ENCODE data around the gene PAFAH1B1.
"Not testable (repeated sequence)": the region's sequence is repeated elsewhere in the genome, so short reads cannot be mapped to it uniquely, and the experiment has no call there.

PAFAH1B1 gene

DNA sequence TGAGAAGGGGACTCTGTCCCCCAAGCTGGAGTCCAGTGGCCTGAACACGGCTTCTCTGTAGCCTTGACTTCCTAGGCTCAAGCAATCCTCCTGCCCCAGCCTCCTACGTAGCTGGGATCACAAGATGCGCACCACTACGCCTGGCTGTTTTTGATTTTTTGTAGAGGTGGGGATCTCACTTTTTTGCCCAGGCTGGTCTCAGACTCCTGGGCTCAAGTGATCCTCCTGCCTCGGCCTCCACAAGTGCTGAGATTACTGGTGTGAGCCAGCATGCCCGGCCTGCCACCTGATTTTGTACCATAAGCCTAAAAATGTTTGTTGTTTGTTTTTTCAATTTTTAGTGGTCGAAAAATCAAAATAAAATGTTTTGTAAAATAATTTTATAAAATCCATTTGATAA lies 19.2 kb downstream of the PAFAH1B1 start:
- TF ChIP-seq ZNF274 (IDR thresholded peaks at IDR 0.05; ENCODE audit: low read depth, low read length) = no peak
- no peak overlapping the region for H3K4me3 ChIP-seq (ENCODE audit: low read length)

DNA sequence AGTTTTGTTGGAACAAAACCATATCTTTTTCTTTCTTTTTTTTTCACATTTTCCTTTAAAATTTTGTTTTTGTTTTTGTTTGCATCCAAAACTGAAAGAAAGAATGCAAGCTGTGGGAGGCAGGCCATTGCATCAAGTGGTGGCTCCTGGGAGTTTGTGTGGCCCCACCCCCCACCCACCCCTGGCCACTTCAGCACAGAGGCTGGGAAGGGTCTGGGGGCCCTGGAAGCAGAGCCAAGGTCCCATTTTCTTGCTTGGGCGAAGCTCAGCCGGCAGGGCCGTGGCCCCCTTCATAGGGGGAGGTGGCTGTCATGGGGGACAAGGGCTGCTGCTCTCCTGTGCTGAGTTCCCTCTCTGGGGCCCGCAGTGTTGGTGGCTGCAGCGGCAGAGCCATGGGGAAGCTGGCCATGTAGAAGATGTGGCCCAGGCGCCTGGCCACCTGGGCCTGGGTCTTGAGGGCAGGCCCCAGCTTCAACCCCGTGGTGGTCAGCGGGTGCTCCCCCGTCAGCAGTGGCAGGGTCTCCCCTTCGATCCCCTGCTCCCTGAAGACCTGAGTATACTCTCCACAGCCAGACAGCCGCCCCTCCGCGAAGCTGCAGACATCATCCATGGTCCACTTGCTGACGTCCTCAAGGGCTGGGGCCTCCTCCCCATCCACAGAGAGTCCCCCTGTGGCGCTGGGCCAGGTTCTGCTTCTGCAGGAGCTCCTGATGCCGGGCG lies 19.8 kb downstream of the PAFAH1B1 start:
- TF ChIP-seq ZNF274 (IDR thresholded peaks at IDR 0.05; ENCODE audit: low read depth, low read length) = no peak
- H3K4me3 ChIP-seq (ENCODE audit: low read length) = no peak overlapping the region

DNA sequence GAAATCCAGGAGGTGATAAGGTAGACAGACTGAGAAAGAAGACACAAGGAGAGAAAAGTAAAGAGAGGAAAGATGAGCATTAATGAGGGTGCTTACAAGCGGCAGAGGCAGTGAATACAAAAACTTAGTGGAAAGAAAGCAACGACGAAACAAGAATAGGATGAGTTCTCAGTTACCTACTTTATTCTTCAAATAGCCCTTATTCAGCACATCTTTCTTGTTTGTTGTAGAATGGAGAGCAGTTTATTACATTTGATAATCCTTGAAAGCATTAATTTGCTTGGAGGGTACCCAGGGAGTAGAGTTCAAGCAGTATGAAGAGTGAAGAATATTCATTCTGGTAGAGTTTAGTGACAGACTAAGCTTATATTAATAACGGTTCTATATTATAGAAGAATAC lies 22.4 kb downstream of the PAFAH1B1 start:
- H3K4me3 ChIP-seq (ENCODE audit: low read length) = no peak overlapping the region
- TF ChIP-seq ZNF274 (IDR thresholded peaks at IDR 0.05; ENCODE audit: low read depth, low read length) = no peak

DNA sequence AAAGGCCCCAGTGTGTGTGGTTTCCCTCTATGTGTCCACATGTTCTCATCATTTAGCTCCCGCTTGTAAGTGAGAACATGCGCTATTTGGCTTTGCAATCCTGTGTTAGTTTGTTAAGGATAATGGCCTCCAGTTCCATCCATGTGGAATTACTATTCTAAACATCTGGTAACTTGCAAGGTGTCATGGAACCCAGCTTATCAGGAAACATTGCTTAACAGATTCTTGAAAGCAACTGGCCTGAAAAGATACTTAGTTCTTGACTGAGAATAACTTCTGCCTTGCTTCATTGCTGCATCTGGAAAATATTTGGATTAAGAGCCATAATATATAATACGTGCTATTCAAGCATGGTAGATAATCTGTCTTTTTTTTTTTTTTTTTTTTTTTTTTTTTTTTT lies 27.8 kb downstream of the PAFAH1B1 start:
- no peak for TF ChIP-seq ZNF274 (IDR thresholded peaks at IDR 0.05; ENCODE audit: low read depth, low read length)
- no peak overlapping the region for H3K4me3 ChIP-seq (ENCODE audit: low read length)

DNA sequence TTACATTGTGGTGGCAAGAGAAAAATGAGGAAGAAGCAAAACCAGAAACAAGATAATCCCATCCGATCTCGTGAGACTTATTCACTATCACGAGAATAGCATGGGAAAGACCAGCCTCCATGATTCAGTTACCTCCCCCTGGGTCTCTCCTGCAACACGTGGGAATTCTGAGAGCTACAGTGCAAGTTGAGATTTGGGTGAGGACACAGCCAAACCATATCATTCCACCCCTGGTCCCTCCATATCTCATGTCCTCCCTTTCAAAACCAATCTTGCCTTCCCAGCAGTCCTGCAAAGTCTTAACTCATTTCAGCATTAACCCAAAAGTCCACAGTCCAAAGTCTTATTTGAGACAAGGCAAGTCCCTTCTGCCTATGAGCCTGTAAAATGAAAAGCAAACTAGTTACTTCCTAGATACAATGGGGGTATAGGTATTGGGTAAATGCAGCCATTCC lies 28.5 kb downstream of the PAFAH1B1 start:
- H3K4me3 ChIP-seq (ENCODE audit: low read length) = not testable (repeated sequence)

DNA sequence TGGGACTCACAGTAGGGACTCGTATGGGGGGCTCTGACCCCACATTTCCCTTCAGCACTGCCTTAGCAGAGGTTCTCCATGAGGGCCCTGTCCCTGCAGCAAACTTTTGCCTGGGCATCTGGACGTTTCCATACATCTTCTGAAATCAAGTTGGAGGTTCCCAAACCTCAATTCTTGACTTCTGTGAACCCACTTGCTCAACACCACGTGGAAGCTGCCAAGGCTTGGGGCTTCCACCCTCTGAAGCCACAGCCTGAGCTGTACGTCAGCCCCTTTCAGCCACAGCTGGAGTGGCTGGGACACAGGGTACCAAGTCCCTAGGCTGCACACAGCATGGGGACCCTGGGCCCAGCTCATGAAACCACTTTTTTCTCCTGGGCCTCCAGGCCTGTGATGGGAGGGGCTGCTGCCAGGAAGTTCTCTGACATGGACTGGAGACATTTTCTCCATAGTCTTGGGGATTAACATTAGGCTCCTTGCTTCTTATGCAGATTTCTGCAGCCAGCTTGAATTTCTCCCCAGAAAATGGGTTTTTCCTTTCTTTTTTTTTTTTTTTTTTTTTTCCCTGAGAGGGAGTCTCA lies 29.4 kb downstream of the PAFAH1B1 start:
- H3K4me3 ChIP-seq (ENCODE audit: low read length) = not testable (repeated sequence)

DNA sequence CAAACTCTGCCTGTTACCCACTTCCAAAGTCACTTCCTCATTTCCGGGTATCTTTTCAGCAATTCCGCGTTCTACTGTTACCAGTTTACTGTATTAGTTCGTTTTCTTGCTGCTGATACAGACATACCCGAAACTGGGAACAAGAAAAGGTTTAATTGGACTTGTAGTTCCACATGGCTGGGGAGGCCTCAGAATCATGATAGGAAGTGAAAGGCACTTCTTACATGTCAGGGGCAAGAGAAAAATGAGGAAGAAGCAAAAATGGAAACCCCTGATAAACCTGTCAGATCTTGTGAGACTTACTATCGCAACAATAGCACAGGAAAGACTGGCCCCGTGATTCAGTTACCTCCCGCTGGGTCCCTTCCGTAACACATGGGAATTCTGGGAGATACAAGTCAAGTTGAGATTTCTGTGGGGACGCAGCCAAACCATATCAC lies 30.9 kb downstream of the PAFAH1B1 start:
- H3K4me3 ChIP-seq (ENCODE audit: low read length) = no peak overlapping the region; the same call in 1 of the 2 replicates
- no peak for TF ChIP-seq ZNF274 (IDR thresholded peaks at IDR 0.05; ENCODE audit: low read depth, low read length)

DNA sequence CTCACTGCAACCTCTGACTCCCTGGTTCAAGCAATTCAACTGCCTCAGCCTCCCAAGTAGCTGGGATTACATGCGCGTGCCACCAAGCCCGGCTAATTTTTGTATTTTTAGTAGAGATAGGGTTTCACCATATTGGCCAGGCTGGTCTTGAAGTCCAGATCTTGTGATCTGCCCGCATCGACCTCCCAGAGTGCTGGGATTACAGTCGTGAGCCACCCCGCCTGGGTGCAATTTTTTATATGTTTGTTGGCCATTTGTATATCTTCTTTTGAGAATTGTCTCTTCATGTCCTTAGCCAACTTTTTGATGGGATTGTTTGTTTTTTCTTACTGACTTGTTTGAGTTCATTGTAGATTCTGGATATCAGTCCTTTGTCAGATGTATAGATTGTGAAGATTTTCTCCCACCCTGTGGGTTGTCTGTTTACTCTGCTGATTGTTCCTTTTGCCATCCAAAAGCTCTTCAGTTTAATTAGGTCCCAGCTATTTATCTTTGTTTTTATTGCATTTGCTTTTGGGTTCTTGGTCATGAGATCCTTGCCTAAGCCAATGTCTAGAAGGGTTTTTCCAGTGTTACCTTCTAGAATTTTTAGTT lies 33.3 kb downstream of the PAFAH1B1 start:
- not testable (repeated sequence) for H3K4me3 ChIP-seq (ENCODE audit: low read length)

DNA sequence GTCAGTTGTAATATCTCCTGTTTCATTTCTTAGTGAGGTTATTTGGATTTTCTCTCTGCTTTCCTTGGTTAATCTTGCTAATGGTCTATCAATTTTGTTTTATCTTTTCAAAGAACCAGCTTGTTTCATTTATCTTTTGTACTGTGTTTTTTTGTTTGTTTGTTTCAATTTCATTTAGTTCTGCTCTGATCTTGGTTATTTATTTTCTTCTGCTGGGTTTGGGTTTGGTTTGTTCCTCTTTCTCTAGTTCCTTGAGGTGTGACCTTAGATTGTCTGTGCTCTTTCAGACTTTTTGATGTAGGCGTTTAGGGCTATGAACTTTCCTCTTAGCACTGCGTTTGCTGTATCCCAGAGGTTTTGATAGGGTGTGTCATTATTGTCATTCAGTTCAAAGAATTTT lies 35.5 kb downstream of the PAFAH1B1 start:
- H3K4me3 ChIP-seq (ENCODE audit: low read length) = not testable (repeated sequence)

DNA sequence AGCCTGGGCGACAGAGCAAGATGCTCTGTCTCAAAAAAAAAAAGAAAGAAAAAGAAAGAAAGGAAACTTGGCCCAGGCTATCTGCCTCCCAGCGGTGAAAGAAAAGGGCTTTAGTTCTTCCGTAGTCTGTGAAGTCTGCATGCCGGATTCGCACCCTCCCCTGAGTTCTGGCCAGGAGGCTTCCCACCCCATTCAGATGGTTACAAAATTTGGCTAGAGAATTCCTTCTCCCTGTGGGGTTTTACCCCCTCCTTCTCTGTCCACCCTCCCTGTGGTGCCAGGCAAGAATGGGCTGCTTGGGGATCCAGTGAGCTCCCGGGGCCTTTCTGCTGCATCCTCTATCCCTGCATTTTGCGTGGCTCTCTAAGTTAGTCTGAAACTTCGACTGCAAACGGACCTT lies 37.8 kb downstream of the PAFAH1B1 start:
- no peak for TF ChIP-seq ZNF274 (IDR thresholded peaks at IDR 0.05; ENCODE audit: low read depth, low read length)
- H3K4me3 ChIP-seq (ENCODE audit: low read length) = no peak overlapping the region

DNA sequence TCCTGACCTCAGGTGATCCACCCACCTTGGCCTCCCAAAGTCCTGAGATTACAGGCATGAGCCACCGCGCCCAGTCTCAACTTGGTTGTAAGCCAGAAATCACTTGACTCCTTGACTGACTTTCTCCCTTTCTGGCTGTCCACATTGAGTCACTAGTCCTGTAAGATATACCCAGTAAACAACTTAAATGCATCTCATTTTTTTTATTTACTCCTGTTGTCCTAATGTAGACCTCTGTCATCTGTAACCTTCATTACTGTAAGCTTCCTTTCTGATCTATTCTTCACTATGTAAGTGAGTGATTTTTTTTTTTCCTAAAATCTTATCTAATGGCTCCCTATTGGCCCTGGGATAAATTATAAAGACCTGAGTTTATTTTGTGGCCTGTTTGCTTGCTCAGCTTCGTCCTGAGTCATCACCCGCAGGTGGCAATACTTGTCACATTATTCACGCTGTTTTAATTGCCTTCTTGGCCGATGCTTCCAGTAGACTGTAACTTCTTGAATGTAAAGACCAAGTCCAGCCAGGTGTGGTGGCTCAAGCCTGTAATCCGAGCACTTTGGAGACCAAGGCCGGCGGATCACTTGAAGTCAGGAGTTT lies 41.0 kb downstream of the PAFAH1B1 start:
- TF ChIP-seq ZNF274 (IDR thresholded peaks at IDR 0.05; ENCODE audit: low read depth, low read length) = no peak
- H3K4me3 ChIP-seq (ENCODE audit: low read length) = no peak overlapping the region

DNA sequence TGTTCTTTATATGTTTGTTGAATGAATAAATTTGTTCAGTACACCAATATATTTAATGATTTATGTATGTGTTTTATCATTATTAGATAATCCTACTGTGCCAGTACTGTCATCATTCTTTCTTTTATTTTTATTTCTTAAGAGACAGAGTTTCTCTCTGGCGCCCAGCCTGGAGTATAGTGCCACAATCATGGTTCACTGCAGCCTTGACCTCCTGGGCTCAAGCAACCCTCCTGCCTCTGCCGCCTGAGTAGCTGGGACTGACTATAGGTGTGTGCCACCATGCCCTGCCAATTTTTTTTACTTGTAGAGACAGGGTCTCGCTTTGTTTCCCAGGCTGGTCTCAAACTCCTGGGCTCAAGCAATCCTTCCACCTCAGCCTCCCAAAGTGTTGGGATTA lies 41.8 kb downstream of the PAFAH1B1 start:
- no peak for TF ChIP-seq ZNF274 (IDR thresholded peaks at IDR 0.05; ENCODE audit: low read depth, low read length)
- no peak overlapping the region for H3K4me3 ChIP-seq (ENCODE audit: low read length)

DNA sequence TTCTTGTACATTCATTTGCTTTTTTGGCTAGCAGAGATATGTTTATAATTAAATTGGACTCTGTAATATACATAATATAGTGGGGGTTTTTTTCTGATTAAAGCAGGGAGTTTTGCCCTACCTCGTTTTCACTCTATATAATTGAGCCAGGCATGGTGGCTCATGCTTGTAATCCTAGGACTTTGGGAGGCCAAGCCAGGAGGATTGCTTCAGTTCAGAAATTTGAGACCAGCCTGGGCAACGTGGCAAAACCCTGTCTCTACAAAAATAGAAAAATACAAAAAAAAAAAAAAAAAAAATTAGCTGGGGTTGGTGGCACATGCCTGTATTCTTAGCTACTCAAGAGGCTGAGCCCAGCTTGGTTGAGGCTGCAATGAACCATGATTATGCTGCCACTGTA lies 42.2 kb downstream of the PAFAH1B1 start:
- TF ChIP-seq ZNF274 (IDR thresholded peaks at IDR 0.05; ENCODE audit: low read depth, low read length) = no peak
- no peak overlapping the region for H3K4me3 ChIP-seq (ENCODE audit: low read length)

DNA sequence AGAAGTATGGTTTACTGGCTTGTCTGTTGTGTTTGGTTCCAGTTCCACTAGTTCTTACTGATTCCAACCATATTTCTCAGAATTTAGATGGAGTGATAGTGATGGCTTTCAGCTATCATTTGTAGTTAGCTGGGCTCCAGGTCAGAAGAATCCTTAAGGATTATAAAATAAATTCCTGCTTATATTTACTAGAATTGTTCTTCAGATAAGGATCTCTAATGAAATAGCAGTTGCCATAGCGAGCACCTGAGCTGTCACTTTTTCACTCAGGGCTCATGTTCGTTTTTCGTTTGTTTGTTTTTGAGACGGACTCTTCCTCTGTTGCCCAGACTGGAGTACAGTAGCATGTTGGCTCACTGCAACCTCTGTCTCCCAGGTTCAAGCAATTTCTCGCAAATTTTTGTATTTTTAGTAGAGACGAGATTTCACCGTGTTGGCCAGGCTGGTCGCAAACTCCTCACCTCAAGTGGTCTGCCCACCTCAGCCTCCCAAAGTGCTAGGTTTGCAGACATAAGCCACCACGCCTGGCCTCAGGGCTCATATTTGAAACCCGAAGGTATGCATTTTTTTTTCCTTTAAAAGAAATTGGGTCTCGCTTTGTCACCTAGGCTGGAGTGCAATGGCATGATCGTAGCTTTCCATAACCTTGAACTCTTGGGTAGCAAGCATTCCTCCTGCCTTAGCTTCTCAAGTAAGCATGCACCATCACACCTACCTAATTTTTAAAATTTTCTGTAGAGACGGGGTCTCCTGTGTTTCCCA lies 42.9 kb downstream of the PAFAH1B1 start:
- TF ChIP-seq ZNF274 (IDR thresholded peaks at IDR 0.05; ENCODE audit: low read depth, low read length) = no peak
- H3K4me3 ChIP-seq (ENCODE audit: low read length) = no peak overlapping the region

DNA sequence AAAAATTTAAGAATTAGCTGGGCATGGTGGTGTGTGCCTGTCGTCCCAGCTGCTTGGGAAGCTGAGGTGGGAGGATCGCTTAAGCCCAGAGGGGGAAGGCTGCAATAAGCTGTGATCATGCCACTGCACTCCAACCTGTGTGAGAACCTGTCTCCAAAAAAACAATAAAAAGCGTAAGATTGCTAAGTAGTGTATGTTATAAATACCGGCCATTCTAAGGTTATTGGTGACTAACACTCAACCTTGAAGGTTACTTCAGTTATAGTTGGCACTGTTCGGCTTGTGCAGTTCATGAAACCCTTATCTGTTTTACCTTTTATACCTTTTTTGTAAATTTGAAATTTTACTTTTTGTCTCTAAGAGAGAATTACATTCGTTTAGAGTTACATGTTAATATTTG lies 44.0 kb downstream of the PAFAH1B1 start:
- H3K4me3 ChIP-seq (ENCODE audit: low read length) = no peak overlapping the region
- TF ChIP-seq ZNF274 (IDR thresholded peaks at IDR 0.05; ENCODE audit: low read depth, low read length) = no peak

All from GM08714 (cell line).